ENCODE data around the gene TP53I13.

Gene TP53I13

GRCh38 chr17:29583324-29584248 lies 15.1 kb downstream of the TP53I13 start:
- no peak overlapping the region for H3K4me3 Mint-ChIP-seq
- no peaks in the 10 kb centered on the region for H3K9me3 Mint-ChIP-seq
- H3K4me1 Mint-ChIP-seq (ENCODE audit: low read depth), result peaks cover 44% of the 10 kb centered on the region
- no peaks in the 10 kb centered on the region for H3K27me3 Mint-ChIP-seq (ENCODE audit: low read depth)
- H3K27ac Mint-ChIP-seq, result no peak overlapping the region
- peaks cover 14% of the 10 kb centered on the region for H3K36me3 Mint-ChIP-seq (ENCODE audit: low read depth)

GRCh38 chr17:29584452-29585079 lies 16.1 kb downstream of the TP53I13 start:
- Mint-ChIP-seq H3K27me3 (ENCODE audit: low read depth) (no peaks in the 10 kb centered on the region), H3K36me3 (ENCODE audit: low read depth) (peaks cover 13% of the 10 kb centered on the region), H3K27ac (peak overlapping the region; percentile 73), H3K4me3 (no peak overlapping the region), H3K4me1 (ENCODE audit: low read depth) (peaks cover 44% of the 10 kb centered on the region), H3K9me3 (no peaks in the 10 kb centered on the region)

- Mint-ChIP-seq H3K36me3 (ENCODE audit: low read depth) (peaks cover 9% of the 10 kb centered on the region), H3K27ac (peak overlapping the region; percentile 45), H3K4me3 (peak overlapping the region; percentile 40), H3K9me3 (no peaks in the 10 kb centered on the region), H3K27me3 (ENCODE audit: low read depth) (no peaks in the 10 kb centered on the region), H3K4me1 (ENCODE audit: low read depth) (peaks cover 45% of the 10 kb centered on the region)
Measured at GRCh38 chr17:29585080-29585751, 16.7 kb downstream of the TP53I13 start.

GRCh38 chr17:29586676-29587469 lies 18.4 kb downstream of the TP53I13 start:
- Mint-ChIP-seq H3K27ac (no peak overlapping the region), H3K27me3 (ENCODE audit: low read depth) (no peaks in the 10 kb centered on the region), H3K9me3 (no peaks in the 10 kb centered on the region), H3K4me3 (peak overlapping the region; percentile 88), H3K4me1 (ENCODE audit: low read depth) (peaks cover 51% of the 10 kb centered on the region), H3K36me3 (ENCODE audit: low read depth) (peaks cover 5% of the 10 kb centered on the region)

- Mint-ChIP-seq H3K27me3 (ENCODE audit: low read depth) (no peaks in the 10 kb centered on the region), H3K4me1 (ENCODE audit: low read depth) (peaks cover 54% of the 10 kb centered on the region), H3K4me3 (peak overlapping the region; percentile 88), H3K9me3 (no peaks in the 10 kb centered on the region), H3K36me3 (ENCODE audit: low read depth) (no peaks in the 10 kb centered on the region), H3K27ac (no peak overlapping the region)
Measured at GRCh38 chr17:29587591-29587990, 19.1 kb downstream of the TP53I13 start.

GRCh38 chr17:29588017-29588561 lies 19.6 kb downstream of the TP53I13 start:
- Mint-ChIP-seq H3K27me3 (ENCODE audit: low read depth) (no peaks in the 10 kb centered on the region), H3K4me1 (ENCODE audit: low read depth) (peaks cover 55% of the 10 kb centered on the region), H3K36me3 (ENCODE audit: low read depth) (no peaks in the 10 kb centered on the region), H3K27ac (peak overlapping the region; percentile 83), H3K4me3 (peak overlapping the region; percentile 88), H3K9me3 (no peaks in the 10 kb centered on the region)

- H3K27me3 Mint-ChIP-seq (ENCODE audit: low read depth), result no peaks in the 10 kb centered on the region
- H3K4me3 Mint-ChIP-seq, result peak overlapping the region; percentile 88
- H3K9me3 Mint-ChIP-seq, result no peaks in the 10 kb centered on the region
- peaks cover 55% of the 10 kb centered on the region for H3K4me1 Mint-ChIP-seq (ENCODE audit: low read depth)
- H3K27ac Mint-ChIP-seq, result no peak overlapping the region
- no peaks in the 10 kb centered on the region for H3K36me3 Mint-ChIP-seq (ENCODE audit: low read depth)
Measured at GRCh38 chr17:29588562-29589411, 20.3 kb downstream of the TP53I13 start.

- peak within 1 kb of the TSS; percentile 88 for H3K4me3 Mint-ChIP-seq
- H3K27ac Mint-ChIP-seq, result peak within 1 kb of the TSS; percentile 88
- no peaks in the 10 kb centered on the region for H3K9me3 Mint-ChIP-seq
- H3K4me1 Mint-ChIP-seq (ENCODE audit: low read depth), result peaks cover 52% of the 10 kb centered on the region
- no peaks in the 10 kb centered on the region for H3K27me3 Mint-ChIP-seq (ENCODE audit: low read depth)
- H3K36me3 Mint-ChIP-seq (ENCODE audit: low read depth), result no peaks in the 10 kb centered on the region
Measured at GRCh38 chr17:29589524-29590410, 21.3 kb downstream of the TP53I13 start, which contains the start of gene GIT1. TSS of gene GIT1 (minus strand) at chr17:29589648. CDS start at chr17:29589378, 270 bp downstream.

GRCh38 chr17:29590411-29591145 lies 22.1 kb downstream of the TP53I13 start:
- H3K36me3 Mint-ChIP-seq (ENCODE audit: low read depth), result no peaks in the 10 kb centered on the region
- H3K27ac Mint-ChIP-seq, result no peak overlapping the region
- peaks cover 48% of the 10 kb centered on the region for H3K4me1 Mint-ChIP-seq (ENCODE audit: low read depth)
- H3K27me3 Mint-ChIP-seq (ENCODE audit: low read depth), result no peaks in the 10 kb centered on the region
- peak overlapping the region; percentile 85 for H3K4me3 Mint-ChIP-seq
- no peaks in the 10 kb centered on the region for H3K9me3 Mint-ChIP-seq

GRCh38 chr17:29591146-29591736 lies 22.7 kb downstream of the TP53I13 start:
- no peaks in the 10 kb centered on the region for H3K27me3 Mint-ChIP-seq (ENCODE audit: low read depth)
- H3K9me3 Mint-ChIP-seq, result no peaks in the 10 kb centered on the region
- no peaks in the 10 kb centered on the region for H3K36me3 Mint-ChIP-seq (ENCODE audit: low read depth)
- H3K4me1 Mint-ChIP-seq (ENCODE audit: low read depth), result peaks cover 43% of the 10 kb centered on the region
- peak overlapping the region; percentile 66 for H3K4me3 Mint-ChIP-seq
- peak overlapping the region; percentile 62 for H3K27ac Mint-ChIP-seq

GRCh38 chr17:29591737-29592608 lies 23.5 kb downstream of the TP53I13 start:
- H3K4me3 Mint-ChIP-seq, result peak overlapping the region; percentile 66
- no peak overlapping the region for H3K27ac Mint-ChIP-seq
- no peaks in the 10 kb centered on the region for H3K27me3 Mint-ChIP-seq (ENCODE audit: low read depth)
- no peaks in the 10 kb centered on the region for H3K9me3 Mint-ChIP-seq
- H3K36me3 Mint-ChIP-seq (ENCODE audit: low read depth), result no peaks in the 10 kb centered on the region
- peaks cover 38% of the 10 kb centered on the region for H3K4me1 Mint-ChIP-seq (ENCODE audit: low read depth)

Data from T-helper 1 cell treated with Interleukin-12 subunit alpha and Interleukin-12 subunit beta and Interleukin-4 antibody, amounts not matched to agents 30 μg/mL and 1 μg/mL, for 36 hours (primary cell).